Stimulated activated CD8-positive, alpha-beta memory T cell treated with anti-CD3 and anti-CD28 coated beads, Interleukin-4, amount 100 ng/mL, for 1 hour (primary cell): ENCODE measurements around the gene KMO.

Experiments
- DNase-seq, 2 donors: peaks; one replicate each; pipeline ENCODE4 v3.0.0-alpha.2; 2020; ENCODE audit warnings: low read depth in 2 of 2, low spot score in 1 of 2

KMO gene

GRCh38 chr1:241624935-241625334 is 92.8 kb downstream of the KMO start:
- DNase-seq: no peak

GRCh38 chr1:241627453-241628259 is 95.5 kb downstream of the KMO start:
- DNase-seq: no peak

GRCh38 chr1:241630005-241630404 is 97.8 kb downstream of the KMO start:
- no peak for DNase-seq

GRCh38 chr1:241630476-241630875 is 98.3 kb downstream of the KMO start:
- DNase-seq: no peak

- DNase-seq: no peak
Measured at GRCh38 chr1:241630899-241631298, 98.7 kb downstream of the KMO start.

GRCh38 chr1:241631674-241632073 is 99.5 kb downstream of the KMO start:
- DNase-seq: no peak

GRCh38 chr1:241632987-241633386 is 100.8 kb downstream of the KMO start:
- DNase-seq: no peak

GRCh38 chr1:241635556-241636152 is 103.5 kb downstream of the KMO start:
- DNase-seq: no peak

- no peak for DNase-seq
Measured at GRCh38 chr1:241636291-241636690, 104.1 kb downstream of the KMO start.

- DNase-seq: no peak
Measured at GRCh38 chr1:241637046-241637590, 104.9 kb downstream of the KMO start.

- no peak for DNase-seq
Measured at GRCh38 chr1:241637604-241638003, 105.4 kb downstream of the KMO start.

- no peak for DNase-seq
Measured at GRCh38 chr1:241638099-241638682, 106.0 kb downstream of the KMO start.

- no peak for DNase-seq
Measured at GRCh38 chr1:241638909-241639622, 106.9 kb downstream of the KMO start.

- DNase-seq: peak in 1 of 2 donors; percentile 2
Measured at GRCh38 chr1:241639623-241640148, 107.5 kb downstream of the KMO start.

- DNase-seq: peak; percentile 74 to 79
Measured at GRCh38 chr1:241640149-241640866, 108.1 kb downstream of the KMO start, which contains the start of the genes CHML and OPN3. TSS of gene CHML (minus strand) at chr1:241640369. CDS start at chr1:241635766, 4,603 bp downstream. TSS of gene OPN3 (minus strand) at chr1:241640369. CDS start at chr1:241640254, 115 bp downstream.

GRCh38 chr1:241640867-241641622 is 108.9 kb downstream of the KMO start:
- no peak for DNase-seq

GRCh38 chr1:241641773-241642592 is 109.8 kb downstream of the KMO start:
- DNase-seq: no peak

- no peak for DNase-seq
Measured at GRCh38 chr1:241642593-241642944, 110.4 kb downstream of the KMO start.

- DNase-seq: no peak
Measured at GRCh38 chr1:241644259-241644658, 112.1 kb downstream of the KMO start.
